Mesenchymal stem cell (in vitro differentiated cells and primary cell): ENCODE results near the gene RAMP3.

Source experiments
- DNase-seq: peaks from one replicate; pipeline ENCODE4 v3.0.0-alpha.2; 2013
- H2AFZ ChIP-seq: one replicate; pipeline ENCODE4 v1.6.1; 2013; ENCODE audit warnings: low read depth, mild to moderate bottlenecking, control low read depth, inconsistent platforms, low read length, moderate library complexity
- H2AK5ac ChIP-seq: 2 replicates; pipeline ENCODE4 v1.6.1; 2013; ENCODE audit warnings: low read length, moderate library complexity, mild to moderate bottlenecking, inconsistent platforms; ENCODE audit not compliant: severe bottlenecking
- H2BK120ac ChIP-seq: one replicate; pipeline ENCODE4 v1.6.1; 2013; ENCODE audit warnings: low read depth, mild to moderate bottlenecking, inconsistent platforms, low read length, moderate library complexity
- H2BK12ac ChIP-seq, 2 experiments: one replicate each; pipeline ENCODE4 v1.6.1; 2013; ENCODE audit warnings: inconsistent platforms in 2 of 2, low read length in 2 of 2, mild to moderate bottlenecking in 2 of 2, moderate library complexity in 2 of 2, control low read depth in 1 of 2
- H2BK15ac ChIP-seq: one replicate; pipeline ENCODE4 v1.6.1; 2013; ENCODE audit warnings: mild to moderate bottlenecking, low read depth, inconsistent platforms; ENCODE audit not compliant: poor library complexity, severe bottlenecking
- H2BK5ac ChIP-seq: 2 replicates; pipeline ENCODE4 v1.6.1; 2013; ENCODE audit warnings: low read depth, mild to moderate bottlenecking, low read length, control low read depth, inconsistent platforms; ENCODE audit not compliant: poor library complexity, severe bottlenecking
- H3K14ac ChIP-seq, 2 experiments: one replicate each; pipeline ENCODE4 v1.6.1; 2013; ENCODE audit warnings: inconsistent platforms in 2 of 2, low read length in 2 of 2, control low read depth in 1 of 2, mild to moderate bottlenecking in 1 of 2, moderate library complexity in 1 of 2
- H3K18ac ChIP-seq, 2 experiments: one replicate each; pipeline ENCODE4 v1.6.1; 2013; ENCODE audit warnings: inconsistent platforms in 2 of 2, low read length in 2 of 2, control low read depth in 1 of 2, low read depth in 1 of 2, mild to moderate bottlenecking in 1 of 2
- H3K23ac ChIP-seq, 2 experiments: one replicate each; pipeline ENCODE4 v1.6.1; 2013; ENCODE audit warnings: inconsistent platforms in 2 of 2, low read length in 2 of 2, mild to moderate bottlenecking in 2 of 2, moderate library complexity in 2 of 2, control low read depth in 1 of 2
- H3K27ac ChIP-seq: 2 replicates; pipeline ENCODE4 v1.5.1; 2013; ENCODE audit warnings: mild to moderate bottlenecking, moderate library complexity, low read length, control low read depth, inconsistent platforms; ENCODE audit not compliant: poor library complexity, severe bottlenecking
- H3K27me3 ChIP-seq, 2 experiments: 2 replicates each; pipeline versions ENCODE4 v1.6.1 to v1.7.0; 2013; ENCODE audit warnings: low read length in 2 of 2, mild to moderate bottlenecking in 2 of 2, moderate library complexity in 2 of 2, control low read depth in 1 of 2, inconsistent platforms in 1 of 2; ENCODE audit not compliant: control insufficient read depth in 1 of 2, insufficient read depth in 1 of 2
- H3K36me3 ChIP-seq, 2 experiments: 2 replicates each; pipeline versions ENCODE4 v1.6.1 to v1.7.0; 2013; ENCODE audit warnings: low read length in 2 of 2, control low read depth in 1 of 2, inconsistent platforms in 1 of 2, low read depth in 1 of 2, mild to moderate bottlenecking in 1 of 2; ENCODE audit not compliant: insufficient read depth in 2 of 2, control insufficient read depth in 1 of 2
- H3K4ac ChIP-seq, 2 experiments: one replicate each; pipeline ENCODE4 v1.6.1; 2013; ENCODE audit warnings: inconsistent platforms in 2 of 2, low read length in 2 of 2, mild to moderate bottlenecking in 2 of 2, moderate library complexity in 2 of 2, control low read depth in 1 of 2, low read depth in 1 of 2
- H3K4me1 ChIP-seq: 2 replicates; pipeline ENCODE4 v1.6.1; 2013; ENCODE audit warnings: low read depth, low read length, control low read depth; ENCODE audit not compliant: control insufficient read depth, insufficient read depth
- H3K4me2 ChIP-seq: 2 replicates; pipeline ENCODE4 v1.6.1; 2013; ENCODE audit warnings: low read length, mild to moderate bottlenecking, inconsistent platforms; ENCODE audit not compliant: poor library complexity, severe bottlenecking
- H3K4me3 ChIP-seq, 2 experiments: 2 replicates each; pipeline versions ENCODE4 v1.5.1 to v1.7.0; 2013; ENCODE audit warnings: low read length in 2 of 2, mild to moderate bottlenecking in 2 of 2, control low read depth in 1 of 2, low read depth in 1 of 2; ENCODE audit not compliant: insufficient read depth in 1 of 2
- H3K79me1 ChIP-seq: replicated peaks from 2 replicates; pipeline ENCODE4 v1.6.1; 2013; ENCODE audit warnings: mild to moderate bottlenecking, control low read depth, low read length, inconsistent platforms; ENCODE audit not compliant: poor library complexity, severe bottlenecking
- H3K9ac ChIP-seq: 2 replicates; pipeline ENCODE4 v1.7.0; 2013; ENCODE audit warnings: mild to moderate bottlenecking, low read length, moderate library complexity
- H3K9me3 ChIP-seq: 2 replicates; pipeline ENCODE4 v1.7.0; 2013; ENCODE audit warnings: mild to moderate bottlenecking, low read length; ENCODE audit not compliant: control insufficient read depth
- H4K8ac ChIP-seq: one replicate; pipeline ENCODE4 v1.6.1; 2013; ENCODE audit warnings: inconsistent platforms, mild to moderate bottlenecking, low read length, moderate library complexity
- H4K91ac ChIP-seq: one replicate; pipeline ENCODE4 v1.6.1; 2013; ENCODE audit warnings: mild to moderate bottlenecking, low read length, inconsistent platforms
- WGBS: methylation state at CpG from one replicate; pipeline ENCODE4 v1.1.7; 2013; ENCODE audit warnings: mixed read lengths; 5-methylcytosine and 5-hydroxymethylcytosine counted together

The RAMP3 gene

DNA sequence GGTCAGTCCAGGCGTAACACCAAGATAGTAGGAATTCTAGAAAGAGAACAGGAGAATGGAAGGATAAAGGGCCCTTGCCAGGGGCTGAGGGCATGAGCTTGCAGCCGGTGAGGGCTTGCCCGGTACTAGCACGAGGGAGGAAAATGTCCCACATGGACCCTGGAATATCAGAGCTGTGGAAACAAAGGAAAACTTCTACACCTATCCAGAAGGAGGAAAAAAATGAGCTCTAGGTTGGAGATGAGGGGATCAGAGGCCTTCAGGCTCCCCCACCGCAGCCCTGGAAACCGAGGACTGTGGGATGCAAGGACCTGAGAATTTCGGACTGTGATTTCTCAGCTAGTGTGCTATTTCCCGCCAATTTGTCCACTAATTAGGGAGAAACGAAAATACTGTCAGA, 22.1 kb downstream of the RAMP3 start:
- H2BK12ac ChIP-seq, result no peak overlapping the region
- H3K27me3 ChIP-seq, result peaks cover 32 to 63% of the 10 kb centered on the region in 2 experiments
- H2BK120ac ChIP-seq, result no peak overlapping the region
- no peak overlapping the region for H4K91ac ChIP-seq
- no peak overlapping the region for H3K18ac ChIP-seq
- H3K23ac ChIP-seq, result no peak overlapping the region
- H4K8ac ChIP-seq, result no peak overlapping the region
- H3K14ac ChIP-seq, result no peak overlapping the region
- peaks cover 1% of the 10 kb centered on the region for H3K4me1 ChIP-seq
- no peaks in the 10 kb centered on the region for H3K9me3 ChIP-seq
- no peak overlapping the region for H3K9ac ChIP-seq
- H2BK5ac ChIP-seq, result no peak overlapping the region
- no peak overlapping the region for H3K27ac ChIP-seq
- no peak overlapping the region for H3K4me2 ChIP-seq
- DNase-seq, result no peak
- WGBS, result 76% methylated on average over 8 of the region's 9 CpGs
- no peak overlapping the region for H2AFZ ChIP-seq
- H2BK15ac ChIP-seq, result no peak overlapping the region
- H2AK5ac ChIP-seq, result no peak overlapping the region
- no peaks in the 10 kb centered on the region for H3K79me1 ChIP-seq
- no peaks in the 10 kb centered on the region for H3K36me3 ChIP-seq
- H3K4me3 ChIP-seq, result no peak overlapping the region
- no peak overlapping the region for H3K4ac ChIP-seq

DNA sequence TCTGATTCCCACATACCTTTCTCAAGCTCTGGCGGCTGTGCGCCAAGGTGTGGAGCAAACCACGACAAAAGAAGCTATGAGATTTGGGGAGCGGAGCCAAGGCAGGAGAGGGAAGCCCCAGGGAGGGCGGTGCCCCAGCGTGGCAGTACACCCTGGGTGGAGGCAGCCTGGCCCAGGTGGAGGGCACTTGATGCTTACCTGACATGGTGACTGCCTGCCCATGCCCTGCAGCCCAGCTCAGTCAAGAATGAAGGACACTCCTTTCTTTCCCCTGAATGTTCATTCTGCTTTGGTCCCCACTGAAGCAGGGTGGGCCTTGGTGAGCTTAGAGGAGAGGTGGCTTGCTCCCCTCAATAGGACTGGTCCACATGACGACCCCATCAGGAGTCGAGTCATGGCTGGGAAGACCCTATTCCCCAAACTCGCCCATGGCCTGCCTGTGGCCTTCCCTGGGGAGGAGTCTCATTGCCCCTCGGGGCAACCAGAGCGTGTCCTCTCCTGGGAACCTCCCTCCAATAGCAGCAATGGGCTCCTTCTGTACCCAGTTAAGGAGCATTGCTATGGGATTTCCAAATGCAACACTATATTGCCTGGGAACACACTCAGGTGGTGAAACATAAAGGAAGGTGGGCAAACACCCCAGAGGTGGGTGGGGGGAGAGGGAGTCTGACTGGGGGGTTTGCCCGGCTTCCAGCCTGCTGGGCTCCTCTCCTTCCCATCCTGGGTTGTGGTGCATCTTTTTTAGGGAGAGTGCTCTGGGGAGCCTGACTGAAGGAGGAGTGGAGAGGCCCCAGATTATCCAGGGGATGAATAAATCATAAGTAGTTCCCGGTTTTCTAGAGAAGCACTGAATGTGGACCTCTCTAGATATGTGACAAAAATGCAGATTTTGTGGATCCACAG, 22.7 kb downstream of the RAMP3 start:
- no peak overlapping the region for H2AFZ ChIP-seq
- no peak overlapping the region for H3K23ac ChIP-seq
- H2BK15ac ChIP-seq, result no peak overlapping the region
- no peak overlapping the region for H4K91ac ChIP-seq
- H2BK5ac ChIP-seq, result no peak overlapping the region
- no peak overlapping the region for H3K14ac ChIP-seq
- no peak overlapping the region for H3K4me2 ChIP-seq
- H3K4me1 ChIP-seq, result peaks cover 1% of the 10 kb centered on the region
- peak overlapping the region in 1 of 2 experiments; percentile 23 for H3K4me3 ChIP-seq
- no peak overlapping the region for H2BK12ac ChIP-seq
- H3K9ac ChIP-seq, result no peak overlapping the region
- DNase-seq, result no peak
- no peaks in the 10 kb centered on the region for H3K79me1 ChIP-seq
- H2BK120ac ChIP-seq, result no peak overlapping the region
- no peaks in the 10 kb centered on the region for H3K36me3 ChIP-seq
- no peak overlapping the region for H3K27ac ChIP-seq
- H3K27me3 ChIP-seq, result peaks cover 32 to 57% of the 10 kb centered on the region in 2 experiments
- no peak overlapping the region for H4K8ac ChIP-seq
- no peak overlapping the region for H3K4ac ChIP-seq
- H2AK5ac ChIP-seq, result no peak overlapping the region
- H3K9me3 ChIP-seq, result no peaks in the 10 kb centered on the region
- no peak overlapping the region for H3K18ac ChIP-seq
- WGBS, result 75% methylated on average over 13 of the region's 13 CpGs

DNA sequence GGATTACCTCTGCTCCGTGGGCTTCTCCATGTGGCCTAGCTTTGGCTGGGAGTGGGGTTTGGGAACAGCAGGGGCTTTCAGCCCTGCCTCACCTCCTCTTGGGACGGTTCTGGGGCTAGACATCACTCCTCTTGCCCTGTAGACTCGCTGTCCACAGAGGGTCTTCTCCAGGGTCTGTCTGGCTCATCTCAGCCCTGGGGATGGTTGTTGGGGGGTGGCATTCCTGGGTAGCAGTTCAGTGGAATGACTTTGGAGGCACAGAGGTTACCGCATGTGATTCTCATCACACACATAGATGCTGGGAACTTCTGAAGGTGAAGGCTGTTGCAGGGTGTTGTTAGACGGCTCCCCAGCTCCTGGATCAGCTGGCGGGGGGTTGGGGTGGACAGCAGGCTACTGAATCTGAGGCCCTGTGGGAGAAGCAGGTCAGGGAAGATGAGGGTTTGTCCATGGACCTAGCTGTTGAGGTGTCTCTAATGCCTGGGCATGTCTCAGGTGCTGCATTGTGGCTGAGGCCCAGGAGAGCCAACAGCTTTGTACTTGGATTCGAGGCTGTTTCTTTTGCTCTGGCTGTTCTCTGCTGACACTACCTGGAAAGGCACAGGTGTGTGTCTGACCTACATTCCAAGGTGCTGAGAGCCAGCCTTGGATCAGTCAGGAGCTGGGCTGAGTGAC, 23.8 kb downstream of the RAMP3 start:
- H3K14ac ChIP-seq, result no peak overlapping the region
- H2BK120ac ChIP-seq, result no peak overlapping the region
- H3K79me1 ChIP-seq, result no peaks in the 10 kb centered on the region
- H3K4ac ChIP-seq, result no peak overlapping the region
- peaks cover 33 to 56% of the 10 kb centered on the region in 2 experiments for H3K27me3 ChIP-seq
- 73% methylated on average over 7 of the region's 7 CpGs for WGBS
- no peaks in the 10 kb centered on the region for H3K9me3 ChIP-seq
- H2BK15ac ChIP-seq, result no peak overlapping the region
- H3K4me2 ChIP-seq, result no peak overlapping the region
- H3K9ac ChIP-seq, result no peak overlapping the region
- H2BK5ac ChIP-seq, result no peak overlapping the region
- H3K18ac ChIP-seq, result no peak overlapping the region
- H4K91ac ChIP-seq, result no peak overlapping the region
- no peak for DNase-seq
- H3K4me3 ChIP-seq, result no peak overlapping the region
- H3K27ac ChIP-seq, result no peak overlapping the region
- no peak overlapping the region for H2AFZ ChIP-seq
- no peak overlapping the region for H2BK12ac ChIP-seq
- no peak overlapping the region for H3K23ac ChIP-seq
- no peak overlapping the region for H2AK5ac ChIP-seq
- H3K36me3 ChIP-seq, result no peaks in the 10 kb centered on the region
- H4K8ac ChIP-seq, result no peak overlapping the region
- H3K4me1 ChIP-seq, result peaks cover 1% of the 10 kb centered on the region
